Heart right ventricle (tissue), 16 donors: ENCODE data around the gene ZMIZ1. TPM values are rescaled to one million over a fixed set of nuclear protein-coding genes. Genes with fewer than 3 reads are reported as not detected.

Experiments used
- ATAC-seq, 8 donors: fragments of 200-7000 bp; cut with Tn5 transposase; one replicate each; pipeline ENCODE4 v1.9.1; 2020; ENCODE audit warnings: mild to moderate bottlenecking in 8 of 8, moderate library complexity in 8 of 8, moderate number of reproducible peaks in 1 of 8
- DNase-seq, 2 donors: peaks; one replicate each; pipeline ENCODE4 v3.0.0-alpha.2; 2020
- H3K27ac ChIP-seq, 10 donors: fragments of 200-600 bp; sonication (generic) in 2 of 10; one replicate each; pipeline versions ENCODE4 v1.5.0 to v1.8.0; 2020 to 2022; ENCODE audit warnings: mild to moderate bottlenecking in 3 of 10
- H3K27me3 ChIP-seq, 7 donors: fragments of 200-600 bp; one replicate each; pipeline ENCODE4 v1.8.0; 2021 to 2022; ENCODE audit warnings: mild to moderate bottlenecking in 2 of 7
- H3K36me3 ChIP-seq, 9 donors: fragments of 200-600 bp; sonication (generic) in 1 of 9; one replicate each; pipeline versions ENCODE4 v1.5.0 to v1.8.0; 2020 to 2022; ENCODE audit warnings: mild to moderate bottlenecking in 2 of 9
- H3K4me1 ChIP-seq, 9 donors: fragments of 200-600 bp; sonication (generic) in 1 of 9; one replicate each; pipeline versions ENCODE4 v1.5.0 to v1.8.0; 2020 to 2022; ENCODE audit warnings: mild to moderate bottlenecking in 4 of 9
- H3K4me3 ChIP-seq, 10 donors: fragments of 200-600 bp; sonication (generic) in 2 of 10; one replicate each; pipeline versions ENCODE4 v1.5.0 to v1.8.0; 2020 to 2022; ENCODE audit warnings: mild to moderate bottlenecking in 7 of 10, moderate library complexity in 2 of 10
- H3K9me3 ChIP-seq, 11 donors: fragments of 200-600 bp in 10 of 11; sonication (generic) in 2 of 11; one replicate each; pipeline versions ENCODE4 v1.5.0 to v1.8.0; 2013 to 2022; ENCODE audit warnings: mild to moderate bottlenecking in 2 of 11, control low read depth in 1 of 11, moderate library complexity in 1 of 11
- WGBS, 2 donors: extraction: QIAGEN DNeasy Blood & Tissue Kit; methylation state at CpG; one replicate each; pipeline ENCODE4 v1.1.7; 2013; ENCODE audit warnings: inconsistent platforms in 1 of 2; 5-methylcytosine and 5-hydroxymethylcytosine counted together
- intact Hi-C, 10 donors: fragments of 100-400 bp; cut with DNase I; formaldehyde crosslinking; loops; one replicate each; pipeline versions ENCODE4 v1.11.1 to v1.14.2; 2022
- polyA plus RNA-seq, 2 donors: library from polyadenylated mRNA; stranded (reverse); fragments of 200-250 nt; gene quantifications; one replicate each; pipeline ENCODE4 v1.2.3, GENCODE V29; 2013
- total RNA-seq, 10 donors: library from RNA; stranded (reverse); fragmentation: NEBNext Ultra II Directional in 3 of 10; extraction: Animal tissue kit (Norgen Biotek cat#: 25700) in 3 of 10; gene quantifications; one replicate each; pipeline versions ENCODE4 v1.2.1 to v1.2.4, GENCODE V29; 2021 to 2023
- TF ChIP-seq, protein P1 (sequence below), 9 donors: fragments of 200-600 bp; sonication (generic) in 2 of 9; IDR thresholded peaks; one replicate each; pipeline versions ENCODE4 v1.5.0 to v1.8.0; 2021 to 2022; ENCODE audit warnings: antibody characterized with exemption in 9 of 9, mild to moderate bottlenecking in 5 of 9, moderate library complexity in 1 of 9
- donor health status: Arrhythmogenic right ventricular cardiomyopathy.
- donor health status: ischemic (EF 13 %, LVEDD 7.1; RV severe dilation, severe dysfunction).
- donor health status: healthy with polysubstance abuse.
- donor health status: DM: no; HTN: yes; CAD: no.
- donor health status: DM: no; HTN: no; CAD: no.
- donor health status: ischemic (EF 25% LVEDD 6.9; RV normal size, moderate dysfunction).
- donor health status: ischemic (EF 25% LVEDD 5.7; RV mildly dilated, moderate dysfunction).
- donor health status: healthy.
- donor health status: DM: yes; HTN: yes; CAD: no.
- donor health status: Ischemic cardiomyopathy.
- donor health status: ischemic (EF 35%, LVEDD 5.7; RV mildly dilated, moderate dysfunction).
- donor health status: nonischemic (EF 11% LVEDD 7.7; RV severe dilation, severe dysfunction).
- donor health status: DM: yes; HTN: yes; CAD: no.
- donor health status: PGD.
- donor health status: ischemic (EF 29% LVEDD 5.4; RV normal size, mild dysfunction).
- donor health status: nonischemic (EF 23%, LVEDD 6.1; RV moderate dilation, normal function).

Gene ZMIZ1
- total and polyA plus RNA-seq, 12 donors: 24.2 to 61.5 (median 49.8) TPM

DNA sequence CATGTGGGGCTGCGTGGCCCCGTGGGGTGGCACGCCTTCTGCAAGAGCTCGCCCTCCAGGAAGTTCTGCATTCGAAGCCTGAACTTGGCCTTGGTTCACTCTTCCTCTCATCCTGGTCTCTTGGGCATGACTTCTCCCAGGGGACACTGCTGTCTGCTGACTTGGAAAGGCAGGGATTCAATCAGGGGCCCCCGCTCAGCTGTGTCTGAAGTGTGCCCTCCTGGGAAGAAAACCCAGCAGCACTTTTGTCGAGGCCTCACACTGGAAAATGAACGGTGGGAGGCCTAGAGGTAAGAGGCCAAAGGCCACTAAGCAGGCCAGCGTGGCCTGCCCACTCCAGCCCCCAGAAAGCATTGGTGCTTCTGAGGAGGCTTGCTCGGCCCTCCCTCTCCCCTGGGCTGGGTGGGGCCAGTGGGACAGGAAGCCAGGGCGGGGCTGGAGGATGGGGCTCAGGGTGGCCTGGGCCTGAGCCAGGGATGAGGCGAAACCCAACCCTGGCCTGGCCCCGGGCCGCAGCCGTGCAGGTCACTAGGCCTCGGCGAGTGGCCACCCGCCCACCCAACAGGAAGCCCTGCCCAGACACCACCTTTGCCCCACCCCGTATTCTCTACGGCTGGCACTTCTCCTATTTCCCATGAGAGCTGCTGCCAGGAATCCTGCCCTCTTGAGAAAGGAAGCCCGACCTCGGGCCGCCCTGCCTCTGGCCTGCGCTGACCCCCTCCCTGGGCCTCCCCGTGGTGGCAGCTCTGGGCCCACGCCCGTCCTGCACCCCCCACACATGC is 81.1 kb downstream of the ZMIZ1 start:
- H3K27ac ChIP-seq: peak overlapping the region; percentile 88 to 98 (median 93)
- H3K4me3 ChIP-seq: peak overlapping the region in 2 of 10 donors; percentile 1 to 2
- TF ChIP-seq, protein P1, sequence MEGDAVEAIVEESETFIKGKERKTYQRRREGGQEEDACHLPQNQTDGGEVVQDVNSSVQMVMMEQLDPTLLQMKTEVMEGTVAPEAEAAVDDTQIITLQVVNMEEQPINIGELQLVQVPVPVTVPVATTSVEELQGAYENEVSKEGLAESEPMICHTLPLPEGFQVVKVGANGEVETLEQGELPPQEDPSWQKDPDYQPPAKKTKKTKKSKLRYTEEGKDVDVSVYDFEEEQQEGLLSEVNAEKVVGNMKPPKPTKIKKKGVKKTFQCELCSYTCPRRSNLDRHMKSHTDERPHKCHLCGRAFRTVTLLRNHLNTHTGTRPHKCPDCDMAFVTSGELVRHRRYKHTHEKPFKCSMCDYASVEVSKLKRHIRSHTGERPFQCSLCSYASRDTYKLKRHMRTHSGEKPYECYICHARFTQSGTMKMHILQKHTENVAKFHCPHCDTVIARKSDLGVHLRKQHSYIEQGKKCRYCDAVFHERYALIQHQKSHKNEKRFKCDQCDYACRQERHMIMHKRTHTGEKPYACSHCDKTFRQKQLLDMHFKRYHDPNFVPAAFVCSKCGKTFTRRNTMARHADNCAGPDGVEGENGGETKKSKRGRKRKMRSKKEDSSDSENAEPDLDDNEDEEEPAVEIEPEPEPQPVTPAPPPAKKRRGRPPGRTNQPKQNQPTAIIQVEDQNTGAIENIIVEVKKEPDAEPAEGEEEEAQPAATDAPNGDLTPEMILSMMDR (IDR thresholded peaks at IDR 0.05): no peak
- H3K36me3 ChIP-seq: peaks cover 0 to 5% (median 0%) of the 10 kb centered on the region in 9 donors
- WGBS, 2 donors: 18 to 19% methylated on average over 27 of the region's 27 CpGs
- peak; percentile 54 to 74 (median 66) for ATAC-seq
- intact Hi-C loops: loop anchor here in 6 of 10 donors (2.0 to 10.0 kb wide), 6 partner anchors 32 to 175 kb away; no protein-coding TSS in a partner anchor
- H3K27me3 ChIP-seq: no peaks in the 10 kb centered on the region
- peaks cover 90 to 100% (median 100%) of the 10 kb centered on the region in 9 donors for H3K4me1 ChIP-seq
- peak; percentile 86 to 90 for DNase-seq
- no peaks in the 10 kb centered on the region for H3K9me3 ChIP-seq

DNA sequence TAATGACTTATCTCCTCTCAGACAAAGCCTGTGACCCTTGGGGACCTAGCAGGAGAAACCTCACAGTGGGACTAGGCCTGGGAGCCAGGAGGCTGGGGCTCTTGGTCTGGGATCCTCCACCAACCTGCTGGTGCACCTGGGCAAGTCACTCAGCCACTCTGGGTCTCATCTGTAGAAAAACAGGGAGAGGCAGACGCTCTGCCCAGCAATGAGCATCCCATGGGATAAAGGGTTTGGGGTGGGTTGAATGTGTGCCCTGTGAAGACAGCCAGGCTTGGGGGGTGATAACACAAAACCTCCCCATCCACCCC is 81.6 kb downstream of the ZMIZ1 start:
- WGBS, 2 donors: 61 to 71% methylated on average over 1 of the region's 1 CpG
- Histone ChIP-seq H3K4me3 (no peak overlapping the region), H3K4me1 (peaks cover 91 to 100% (median 100%) of the 10 kb centered on the region in 9 donors), H3K27me3 (no peaks in the 10 kb centered on the region), H3K27ac (peak overlapping the region; percentile 88 to 98 (median 93)), H3K9me3 (no peaks in the 10 kb centered on the region), H3K36me3 (peaks cover 0 to 5% (median 0%) of the 10 kb centered on the region in 9 donors)
- ATAC-seq: no peak
- intact Hi-C loops: loop anchor here in 5 of 10 donors (5.0 to 10.0 kb wide), 3 partner anchors 42 to 176 kb away; no protein-coding TSS in a partner anchor
- TF ChIP-seq, protein P1 (IDR thresholded peaks at IDR 0.05): no peak
- DNase-seq: no peak

DNA sequence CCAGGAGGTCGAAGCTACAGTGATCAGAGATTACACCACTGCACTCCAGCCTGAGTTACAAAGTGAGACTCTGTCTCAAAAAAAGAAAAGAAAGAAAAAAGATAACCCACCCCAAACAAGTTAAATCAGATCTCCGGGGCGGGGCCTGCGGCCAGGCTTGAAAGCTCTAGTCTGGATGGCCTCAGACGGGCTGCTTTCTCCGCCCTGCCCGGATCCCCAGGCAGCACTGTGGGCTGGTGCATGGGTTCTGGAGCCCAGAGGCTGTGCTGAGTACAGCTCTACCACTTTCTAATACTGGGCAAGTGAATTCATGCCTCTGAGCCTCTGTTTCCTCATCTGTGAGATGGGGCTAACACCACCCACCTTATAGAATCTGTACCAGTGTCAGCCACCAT is 83.7 kb downstream of the ZMIZ1 start:
- Histone ChIP-seq H3K27ac (peak overlapping the region; percentile 88 to 98 (median 93)), H3K9me3 (no peaks in the 10 kb centered on the region), H3K4me1 (peaks cover 88 to 100% (median 100%) of the 10 kb centered on the region in 9 donors), H3K36me3 (peaks cover 0 to 5% (median 0%) of the 10 kb centered on the region in 9 donors), H3K27me3 (no peaks in the 10 kb centered on the region), H3K4me3 (no peak overlapping the region)
- DNase-seq: no peak
- TF ChIP-seq, protein P1 (IDR thresholded peaks at IDR 0.05): no peak
- WGBS, 2 donors: 90 to 91% methylated on average over 7 of the region's 7 CpGs
- no peak for ATAC-seq
- intact Hi-C loops: loop anchor here in 5 of 10 donors (5.0 to 10.0 kb wide), 3 partner anchors 40 to 178 kb away; no protein-coding TSS in a partner anchor

DNA sequence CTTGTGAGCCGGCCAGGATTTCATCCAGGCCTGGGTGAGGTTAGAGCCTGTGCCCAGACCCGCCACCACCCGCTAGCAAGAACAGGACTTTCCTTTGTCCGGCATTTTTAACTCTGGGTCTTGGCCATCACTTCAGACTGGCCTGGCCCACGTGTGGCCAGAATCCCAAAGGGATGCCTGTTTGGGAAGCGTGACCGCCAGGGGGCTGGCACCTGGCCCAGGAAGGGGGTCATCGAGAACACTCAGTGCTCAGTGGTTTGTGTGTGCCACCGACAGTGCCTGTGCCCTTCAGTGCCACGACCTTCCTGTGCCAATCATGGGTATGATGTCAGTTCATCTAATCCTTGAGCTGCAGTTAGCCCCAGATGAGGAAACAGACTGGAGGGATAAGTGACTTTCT is 85.0 kb downstream of the ZMIZ1 start:
- peaks cover 88 to 100% (median 100%) of the 10 kb centered on the region in 9 donors for H3K4me1 ChIP-seq
- H3K27ac ChIP-seq: peak overlapping the region; percentile 85 to 98 (median 93)
- DNase-seq (peak; percentile 83 to 84), ATAC-seq (peak in 5 of 8 donors; percentile 10 to 52 (median 23))
- H3K27me3 ChIP-seq: no peaks in the 10 kb centered on the region
- intact Hi-C loops: loop anchor here in 5 of 10 donors (5.0 to 10.0 kb wide), 3 partner anchors 39 to 179 kb away; no protein-coding TSS in a partner anchor
- H3K4me3 ChIP-seq: no peak overlapping the region
- no peaks in the 10 kb centered on the region for H3K9me3 ChIP-seq
- peaks cover 0 to 5% (median 0%) of the 10 kb centered on the region in 9 donors for H3K36me3 ChIP-seq
- TF ChIP-seq, protein P1 (IDR thresholded peaks at IDR 0.05): peak in 2 of 9 donors; percentile 22 to 31
- 28 to 45% methylated on average over 10 of the region's 10 CpGs for WGBS, 2 donors
